ENCODE results near the gene CDH13. TPM values are rescaled to one million over a fixed set of nuclear protein-coding genes. Genes with fewer than 3 reads are reported as not detected.

The CDH13 gene
- total and polyA plus RNA-seq, 4 donors, result 58.9 to 265 (median 158) TPM

- ATAC-seq (ENCODE audit: low FRiP score) (no peak), DNase-seq (no peak)
- peaks cover 1% of the 10 kb centered on the region for H3K9me3 ChIP-seq (ENCODE audit: control insufficient read depth, low read length)
- no peaks in the 10 kb centered on the region for H3K27me3 ChIP-seq (ENCODE audit: control insufficient read depth in 1 of 2, insufficient read depth in 2 of 2, low read length in 1 of 2)
- no peaks in the 10 kb centered on the region for H3K36me3 ChIP-seq (ENCODE audit: control insufficient read depth in 1 of 2, insufficient read depth in 2 of 2, low read length in 1 of 2)
- no peak overlapping the region for H3K4me3 ChIP-seq (ENCODE audit: low read length in 2 of 2)
- intact Hi-C loops (cut with DNase I), result no loop called here
- H3K4me1 ChIP-seq (ENCODE audit: control insufficient read depth in 1 of 2, insufficient read depth in 2 of 2, low read length in 2 of 2), result no peaks in the 10 kb centered on the region
- H3K27ac ChIP-seq (ENCODE audit: low read depth in 1 of 2, low read length in 2 of 2), result no peak overlapping the region
Measured at GRCh38 chr16:83746611-83747010, 1119.8 kb downstream of the CDH13 start.

- H3K27me3 ChIP-seq (ENCODE audit: control insufficient read depth in 1 of 2, insufficient read depth in 2 of 2, low read length in 1 of 2), result no peaks in the 10 kb centered on the region
- H3K36me3 ChIP-seq (ENCODE audit: control insufficient read depth in 1 of 2, insufficient read depth in 2 of 2, low read length in 1 of 2), result no peaks in the 10 kb centered on the region
- no peak overlapping the region for H3K27ac ChIP-seq (ENCODE audit: low read depth in 1 of 2, low read length in 2 of 2)
- DNase-seq (no peak), ATAC-seq (ENCODE audit: low FRiP score) (no peak)
- 88 to 90% methylated on average over 3 of the region's 3 CpGs for WGBS, 2 donors
- peaks cover 1% of the 10 kb centered on the region for H3K9me3 ChIP-seq (ENCODE audit: control insufficient read depth, low read length)
- intact Hi-C loops (cut with DNase I), result no loop called here
- H3K4me1 ChIP-seq (ENCODE audit: control insufficient read depth in 1 of 2, insufficient read depth in 2 of 2, low read length in 2 of 2), result no peaks in the 10 kb centered on the region
- no peak overlapping the region for H3K4me3 ChIP-seq (ENCODE audit: low read length in 2 of 2)
Measured at GRCh38 chr16:83747936-83748335, 1121.2 kb downstream of the CDH13 start.

GRCh38 chr16:83755391-83755790 is 1128.6 kb downstream of the CDH13 start:
- Histone ChIP-seq H3K9me3 (ENCODE audit: control insufficient read depth, low read length) (peaks cover 1% of the 10 kb centered on the region), H3K27me3 (ENCODE audit: control insufficient read depth in 1 of 2, insufficient read depth in 2 of 2, low read length in 1 of 2) (no peaks in the 10 kb centered on the region), H3K27ac (ENCODE audit: low read depth in 1 of 2, low read length in 2 of 2) (no peak overlapping the region), H3K4me3 (ENCODE audit: low read length in 2 of 2) (no peak overlapping the region), H3K4me1 (ENCODE audit: control insufficient read depth in 1 of 2, insufficient read depth in 2 of 2, low read length in 2 of 2) (no peaks in the 10 kb centered on the region), H3K36me3 (ENCODE audit: control insufficient read depth in 1 of 2, insufficient read depth in 2 of 2, low read length in 1 of 2) (no peaks in the 10 kb centered on the region)
- ATAC-seq (ENCODE audit: low FRiP score) (no peak), DNase-seq (no peak)
- intact Hi-C loops (cut with DNase I), result no loop called here

GRCh38 chr16:83762141-83762991 is 1135.6 kb downstream of the CDH13 start:
- ATAC-seq (ENCODE audit: low FRiP score), result no peak
- no peaks in the 10 kb centered on the region for H3K36me3 ChIP-seq (ENCODE audit: control insufficient read depth in 1 of 2, insufficient read depth in 2 of 2, low read length in 1 of 2)
- no peak overlapping the region for H3K27ac ChIP-seq (ENCODE audit: low read depth in 1 of 2, low read length in 2 of 2)
- WGBS, 2 donors, result 57 to 58% methylated on average over 11 of the region's 11 CpGs
- H3K27me3 ChIP-seq (ENCODE audit: control insufficient read depth in 1 of 2, insufficient read depth in 2 of 2, low read length in 1 of 2), result no peaks in the 10 kb centered on the region
- no peaks in the 10 kb centered on the region for H3K4me1 ChIP-seq (ENCODE audit: control insufficient read depth in 1 of 2, insufficient read depth in 2 of 2, low read length in 2 of 2)
- no peaks in the 10 kb centered on the region for H3K9me3 ChIP-seq (ENCODE audit: control insufficient read depth, low read length)
- no peak for DNase-seq
- no peak overlapping the region for H3K4me3 ChIP-seq (ENCODE audit: low read length in 2 of 2)
- intact Hi-C loops (cut with DNase I), result no loop called here

GRCh38 chr16:83762992-83763358 is 1136.2 kb downstream of the CDH13 start:
- ATAC-seq (ENCODE audit: low FRiP score), result no peak
- WGBS, 2 donors, result 56 to 69% methylated on average over 5 of the region's 5 CpGs

GRCh38 chr16:83768986-83769385 is 1142.2 kb downstream of the CDH13 start:
- DNase-seq (no peak), ATAC-seq (ENCODE audit: low FRiP score) (no peak)
- Histone ChIP-seq H3K27me3 (ENCODE audit: control insufficient read depth in 1 of 2, insufficient read depth in 2 of 2, low read length in 1 of 2) (no peaks in the 10 kb centered on the region), H3K27ac (ENCODE audit: low read depth in 1 of 2, low read length in 2 of 2) (no peak overlapping the region), H3K4me1 (ENCODE audit: control insufficient read depth in 1 of 2, insufficient read depth in 2 of 2, low read length in 2 of 2) (peaks cover 0 to 2% of the 10 kb centered on the region in 2 donors), H3K9me3 (ENCODE audit: control insufficient read depth, low read length) (no peaks in the 10 kb centered on the region), H3K36me3 (ENCODE audit: control insufficient read depth in 1 of 2, insufficient read depth in 2 of 2, low read length in 1 of 2) (no peaks in the 10 kb centered on the region), H3K4me3 (ENCODE audit: low read length in 2 of 2) (no peak overlapping the region)
- 77 to 79% methylated on average over 2 of the region's 2 CpGs for WGBS, 2 donors
- intact Hi-C loops (cut with DNase I), result no loop called here

More at GRCh38 chr16:83762992-83763358, 1136.2 kb downstream of the CDH13 start:
- Histone ChIP-seq H3K4me3 (ENCODE audit: low read length in 2 of 2) (no peak overlapping the region), H3K27me3 (ENCODE audit: control insufficient read depth in 1 of 2, insufficient read depth in 2 of 2, low read length in 1 of 2) (no peaks in the 10 kb centered on the region), H3K4me1 (ENCODE audit: control insufficient read depth in 1 of 2, insufficient read depth in 2 of 2, low read length in 2 of 2) (no peaks in the 10 kb centered on the region), H3K36me3 (ENCODE audit: control insufficient read depth in 1 of 2, insufficient read depth in 2 of 2, low read length in 1 of 2) (no peaks in the 10 kb centered on the region), H3K9me3 (ENCODE audit: control insufficient read depth, low read length) (no peaks in the 10 kb centered on the region), H3K27ac (ENCODE audit: low read depth in 1 of 2, low read length in 2 of 2) (no peak overlapping the region)
- no peak for DNase-seq
- intact Hi-C loops (cut with DNase I), result no loop called here

- H3K4me1 ChIP-seq (ENCODE audit: control insufficient read depth in 1 of 2, insufficient read depth in 2 of 2, low read length in 2 of 2), result peaks cover 0 to 2% of the 10 kb centered on the region in 2 donors
- DNase-seq (no peak), ATAC-seq (ENCODE audit: low FRiP score) (no peak)
- H3K9me3 ChIP-seq (ENCODE audit: control insufficient read depth, low read length), result no peaks in the 10 kb centered on the region
- intact Hi-C loops (cut with DNase I), result no loop called here
- H3K27ac ChIP-seq (ENCODE audit: low read depth in 1 of 2, low read length in 2 of 2), result no peak overlapping the region
- H3K27me3 ChIP-seq (ENCODE audit: control insufficient read depth in 1 of 2, insufficient read depth in 2 of 2, low read length in 1 of 2), result no peaks in the 10 kb centered on the region
- no peak overlapping the region for H3K4me3 ChIP-seq (ENCODE audit: low read length in 2 of 2)
- no peaks in the 10 kb centered on the region for H3K36me3 ChIP-seq (ENCODE audit: control insufficient read depth in 1 of 2, insufficient read depth in 2 of 2, low read length in 1 of 2)
- WGBS, 2 donors, result 79 to 87% methylated on average over 5 of the region's 5 CpGs
Measured at GRCh38 chr16:83769397-83770008, 1142.7 kb downstream of the CDH13 start.

GRCh38 chr16:83771306-83771942 is 1144.7 kb downstream of the CDH13 start:
- no peaks in the 10 kb centered on the region for H3K36me3 ChIP-seq (ENCODE audit: control insufficient read depth in 1 of 2, insufficient read depth in 2 of 2, low read length in 1 of 2)
- H3K27me3 ChIP-seq (ENCODE audit: control insufficient read depth in 1 of 2, insufficient read depth in 2 of 2, low read length in 1 of 2), result no peaks in the 10 kb centered on the region
- intact Hi-C loops (cut with DNase I), result no loop called here
- WGBS, 2 donors, result 20 to 23% methylated on average over 5 of the region's 5 CpGs
- H3K4me3 ChIP-seq (ENCODE audit: low read length in 2 of 2), result no peak overlapping the region
- peaks cover 0 to 2% of the 10 kb centered on the region in 2 donors for H3K4me1 ChIP-seq (ENCODE audit: control insufficient read depth in 1 of 2, insufficient read depth in 2 of 2, low read length in 2 of 2)
- ATAC-seq (ENCODE audit: low FRiP score), result peak; percentile 52
- DNase-seq, result peak; percentile 82 to 87
- H3K9me3 ChIP-seq (ENCODE audit: control insufficient read depth, low read length), result no peaks in the 10 kb centered on the region
- no peak overlapping the region for H3K27ac ChIP-seq (ENCODE audit: low read depth in 1 of 2, low read length in 2 of 2)
